Endothelial cell of umbilical vein (primary cell): ENCODE measurements around the gene MT1H. TPM values are rescaled to one million over a fixed set of nuclear protein-coding genes. Genes with fewer than 3 reads are reported as not detected.

ENCODE experiments used
- BruUV-seq: library from RNA; stranded (reverse); fragments of 400-500 nt; replicated peaks from 2 replicates; lab custom pipeline; 2021; lab: Mats Ljungman, UMichigan
- CTCF ChIA-PET: fragments of 300-600, 350-600 bp; sonication (Branson Sonifier 250); formaldehyde crosslinking; loops from one replicate; lab custom pipeline; 2021; ENCODE audit warnings: antibody characterized with exemption, inconsistent platforms; lab: Charles Lee
- POLR2A ChIA-PET: fragments of 300-600, 350-600 bp; sonication (Branson Sonifier 250); formaldehyde crosslinking; loops from one replicate; lab custom pipeline; 2021; ENCODE audit warnings: antibody characterized with exemption, inconsistent platforms; lab: Charles Lee
- DNase-seq: peaks from one replicate; pipeline ENCODE4 v3.0.0-alpha.2; 2011; ENCODE audit warnings: low read depth, low spot score
- FAIRE-seq: peaks from 2 replicates; lab custom pipeline; 2011; peaks lifted over from hg19 to GRCh38; lab: Jason Lieb, UNC
- H2AFZ ChIP-seq: 2 replicates; pipeline ENCODE4 v1.6.0; 2012; ENCODE audit warnings: low read depth, low read length, control low read depth, inconsistent platforms
- H3K27ac ChIP-seq: 2 replicates; pipeline ENCODE4 v1.5.1; 2011; ENCODE audit warnings: low read depth, mild to moderate bottlenecking, control low read depth, low read length, moderate library complexity; ENCODE audit not compliant: insufficient read depth
- H3K27me3 ChIP-seq, 2 experiments: 2 replicates each; pipeline versions ENCODE4 v1.6.0 to v1.6.1; 2011; ENCODE audit warnings: low read length in 2 of 2, mixed read lengths in 1 of 2; ENCODE audit not compliant: control insufficient read depth in 2 of 2, insufficient read depth in 2 of 2
- H3K36me3 ChIP-seq, 2 experiments: 2 replicates in 1 of 2; 3 replicates in 1 of 2; pipeline ENCODE4 v1.5.1; 2011; ENCODE audit warnings: low read length in 2 of 2, mild to moderate bottlenecking in 1 of 2, moderate library complexity in 1 of 2; ENCODE audit not compliant: control insufficient read depth in 2 of 2, insufficient read depth in 2 of 2; ENCODE audit errors: extremely low read depth in 1 of 2
- H3K4me1 ChIP-seq: 3 replicates; pipeline ENCODE4 v1.5.1; 2011; ENCODE audit warnings: mild to moderate bottlenecking, low read length; ENCODE audit not compliant: control insufficient read depth, insufficient read depth; ENCODE audit errors: extremely low read depth
- H3K4me2 ChIP-seq: 2 replicates; pipeline ENCODE4 v1.6.1; 2011; ENCODE audit warnings: low read length, control low read depth, mixed read lengths; ENCODE audit not compliant: insufficient read depth
- H3K4me3 ChIP-seq, 3 experiments: fragments of 200-600 bp in 1 of 3; sonication (generic), shearing (Covaris generic) in 1 of 3; replicated peaks in 1 of 3; 2 replicates each; pipeline ENCODE4 v1.5.1; 2011 to 2016; ENCODE audit warnings: control low read depth in 3 of 3, low read length in 3 of 3, mild to moderate bottlenecking in 2 of 3, inconsistent platforms in 1 of 3, low read depth in 1 of 3, moderate library complexity in 1 of 3; ENCODE audit not compliant: insufficient read depth in 1 of 3
- H3K79me2 ChIP-seq: 2 replicates; pipeline ENCODE4 v1.6.0; 2012; ENCODE audit warnings: low read length, inconsistent platforms; ENCODE audit not compliant: control insufficient read depth, insufficient read depth
- H3K9ac ChIP-seq: replicated peaks from 2 replicates; pipeline ENCODE3; 2011; ENCODE audit warnings: low read length, control low read depth; ENCODE audit not compliant: insufficient read depth; ENCODE audit errors: extremely low read depth
- H3K9me1 ChIP-seq: replicated peaks from 3 replicates; pipeline ENCODE4 v1.6.0; 2011; ENCODE audit warnings: mild to moderate bottlenecking, low read length; ENCODE audit not compliant: control insufficient read depth, insufficient read depth; ENCODE audit errors: extremely low read depth
- H3K9me3 ChIP-seq: replicated peaks from 2 replicates; pipeline ENCODE4 v1.5.1; 2012; ENCODE audit warnings: low read length, inconsistent platforms; ENCODE audit not compliant: control insufficient read depth, insufficient read depth
- H4K20me1 ChIP-seq: replicated peaks from 2 replicates; pipeline ENCODE3; 2011; ENCODE audit warnings: mild to moderate bottlenecking, low read length; ENCODE audit not compliant: control insufficient read depth, insufficient read depth; ENCODE audit errors: extremely low read depth
- CTCF ChIP-seq, 2 donors: IDR thresholded peaks; 1 replicate in 1 of 2; 2 replicates in 1 of 2; pipeline ENCODE4 v1.5.1; 2011; ENCODE audit warnings: low read length in 2 of 2, mild to moderate bottlenecking in 2 of 2, moderate library complexity in 2 of 2, control low read depth in 1 of 2, inconsistent platforms in 1 of 2, low read depth in 1 of 2; ENCODE audit not compliant: insufficient read depth in 1 of 2; ENCODE audit errors: extremely low read depth in 1 of 2
- EZH2 ChIP-seq: IDR thresholded peaks from 2 replicates; pipeline ENCODE4 v1.6.1; 2012; ENCODE audit warnings: borderline replicate concordance, low read depth, mild to moderate bottlenecking, moderate library complexity, low read length, inconsistent platforms; ENCODE audit not compliant: severe bottlenecking
- FOS ChIP-seq: IDR thresholded peaks from 2 replicates; pipeline ENCODE4 v1.6.1; 2011; ENCODE audit warnings: mild to moderate bottlenecking, low read length, moderate library complexity, borderline replicate concordance; ENCODE audit not compliant: insufficient read depth
- GATA2 ChIP-seq: IDR thresholded peaks from 2 replicates; pipeline ENCODE4 v1.7.0; 2011; ENCODE audit warnings: low read depth, mild to moderate bottlenecking, moderate library complexity, mixed read lengths, low read length; ENCODE audit not compliant: insufficient read length, insufficient read depth
- JUN ChIP-seq: IDR thresholded peaks from 2 replicates; pipeline ENCODE4 v1.6.1; 2011; ENCODE audit warnings: borderline replicate concordance, low read depth; ENCODE audit not compliant: insufficient read length, insufficient read depth
- MAX ChIP-seq: IDR thresholded peaks from 2 replicates; pipeline ENCODE4 v1.6.1; 2011; ENCODE audit not compliant: insufficient read depth, insufficient read length
- MYC ChIP-seq: IDR thresholded peaks from one replicate; pipeline ENCODE4 v1.6.1; 2011; ENCODE audit warnings: mild to moderate bottlenecking, low read depth, low read length
- POLR2A ChIP-seq: IDR thresholded peaks from 2 replicates; pipeline ENCODE4 v1.6.1; 2012; ENCODE audit warnings: low read depth, mild to moderate bottlenecking, control low read depth, low read length
- POLR2AphosphoS5 ChIP-seq: IDR thresholded peaks from 2 replicates; pipeline ENCODE4 v1.6.1; 2012; ENCODE audit warnings: low read depth, mild to moderate bottlenecking, control low read depth, low read length, moderate library complexity; ENCODE audit not compliant: insufficient read depth
- dilution Hi-C: fragments of 300-500 bp; cut with MboI; formaldehyde crosslinking; loops from one replicate; pipeline ENCODE4 v1.15.0; 2019; ENCODE audit warnings: low sequenced_read_pairs; ENCODE audit not compliant: extremely low pct_ligation_motif_present
- intact Hi-C: fragments of 100-400 bp; cut with micrococcal nuclease; formaldehyde crosslinking; loops from one replicate; pipeline ENCODE4 v1.10.0; 2022
- polyA plus RNA-seq, 4 experiments: library from polyadenylated mRNA; depleted of rRNA in 3 of 4; stranded (reverse) in 3 of 4; unstranded in 1 of 4; fragments of >200 nt; gene quantifications; 2 replicates each; pipeline versions ENCODE4 v1.2.1 to v1.2.3, GENCODE V29; 2011 to 2012; ENCODE audit warnings: missing spikeins in 1 of 4
- total RNA-seq: library from RNA; stranded (reverse); gene quantifications from 2 replicates; pipeline ENCODE4 v1.2.3, GENCODE V29; 2021

The MT1H gene
- total and polyA plus RNA-seq, 2 donors (not counting 3 experiments of a cell fraction or from before 2014, with no cell fraction given) = not detected

GRCh38 chr16:56702836-56703235 is 33.2 kb downstream of the MT1H start:
- Histone ChIP-seq H3K27me3 (no peaks in the 10 kb centered on the region), H3K79me2 (no peaks in the 10 kb centered on the region), H3K4me2 (no peak overlapping the region), H2AFZ (no peak overlapping the region), H3K36me3 (no peaks in the 10 kb centered on the region), H3K9me3 (no peaks in the 10 kb centered on the region), H3K9me1 (no peaks in the 10 kb centered on the region), H4K20me1 (no peaks in the 10 kb centered on the region), H3K4me3 (no peak overlapping the region), H3K27ac (no peak overlapping the region), H3K9ac (no peak overlapping the region), H3K4me1 (no peaks in the 10 kb centered on the region)
- CTCF ChIA-PET = interaction anchor here (1.3 to 4.3 kb wide), 21 partner anchors 16 to 346 kb away, joined by 3 to 142 read pairs (median 11); partner anchors contain the start of gene MT1X
- TF ChIP-seq POLR2AphosphoS5 = no peak
- TF ChIP-seq EZH2 = no peak
- no peak for TF ChIP-seq POLR2A
- TF ChIP-seq JUN = no peak
- TF ChIP-seq GATA2 = no peak
- no peak for TF ChIP-seq MYC
- no peak for TF ChIP-seq FOS
- TF ChIP-seq CTCF (IDR thresholded peaks at IDR 0.05; ENCODE audit: extremely low read depth in 1 of 2, insufficient read depth in 1 of 2, low read depth in 1 of 2, low read length in 2 of 2) = no peak
- no peak for TF ChIP-seq MAX
- no peak for DNase-seq
- FAIRE-seq = no peak
- intact Hi-C loops = loop anchor here (1.0 to 10.0 kb wide), 7 partner anchors 29 to 388 kb away; no protein-coding TSS in a partner anchor
- no TSS peak for BruUV-seq
- POLR2A ChIA-PET = interaction anchor here (0.7 to 0.8 kb wide), 2 partner anchors 40 to 77 kb away, joined by 3 read pairs; partner anchors contain the start of gene MT1E
- dilution Hi-C loops = no loop called here
